GM12878 (cell line): ENCODE measurements around the gene DBN1. TPM values are rescaled to one million over a fixed set of nuclear protein-coding genes. Genes with fewer than 3 reads are reported as not detected.

Experiments used
- ATAC-seq: fragments of 200-7000 bp; cut with Tn5 transposase; 3 replicates; pipeline ENCODE4 v1.9.1; 2020; ENCODE audit warnings: mild to moderate bottlenecking, moderate library complexity
- BruUV-seq: library from RNA; stranded (reverse); fragments of 400-500 nt; replicated peaks from 2 replicates; lab custom pipeline; 2021; lab: Mats Ljungman, UMichigan
- CTCF ChIA-PET: fragments of 300-600 bp; sonication (Branson Sonifier 250); formaldehyde crosslinking; extraction: SDS; loops from one replicate; lab custom pipeline; 2021; ENCODE audit warnings: inconsistent platforms; lab: Yijun Ruan, JAX
- POLR2A ChIA-PET: fragments of 350-600 bp; formaldehyde crosslinking; extraction: SDS; loops from one replicate; lab custom pipeline; 2021; ENCODE audit warnings: inconsistent platforms; lab: Charles Lee
- RAD21 ChIA-PET: fragments of 300-600 bp; sonication (Branson Sonifier 250); formaldehyde crosslinking; loops from one replicate; lab custom pipeline; 2023; ENCODE audit warnings: antibody characterized with exemption; ENCODE audit not compliant: unreplicated experiment; lab: Charles Lee
- SMC1A ChIA-PET: fragments of 300-600 bp; sonication (Branson Sonifier 250); formaldehyde crosslinking; loops from one replicate; lab custom pipeline; 2023; ENCODE audit not compliant: unreplicated experiment, uncharacterized antibody; lab: Charles Lee
- DNase-seq: peaks from one replicate; pipeline ENCODE4 v3.0.0-alpha.2; 2011; ENCODE audit warnings: low read depth, low spot score
- FAIRE-seq: peaks from 3 replicates; lab custom pipeline; 2011; peaks lifted over from hg19 to GRCh38; lab: Jason Lieb, UNC
- H2AFZ ChIP-seq: 2 replicates; pipeline ENCODE4 v1.6.0; 2011; ENCODE audit warnings: low read depth, low read length, control low read depth; ENCODE audit not compliant: control insufficient read depth
- H3K27ac ChIP-seq: 2 replicates; pipeline ENCODE4 v1.5.1; 2011; ENCODE audit warnings: control low read depth; ENCODE audit not compliant: control insufficient read depth, insufficient read depth
- H3K27me3 ChIP-seq, 2 experiments: replicated peaks in 1 of 2; 2 replicates each; pipeline versions ENCODE4 v1.6.0 to v1.6.1; 2011; ENCODE audit warnings: low read length in 1 of 2; ENCODE audit not compliant: control insufficient read depth in 2 of 2, insufficient read depth in 2 of 2
- H3K36me3 ChIP-seq, 2 experiments: 2 replicates each; pipeline ENCODE4 v1.5.1; 2011; ENCODE audit warnings: low read length in 1 of 2; ENCODE audit not compliant: control insufficient read depth in 2 of 2, insufficient read depth in 2 of 2
- H3K4me1 ChIP-seq: 2 replicates; pipeline ENCODE4 v1.6.1; 2011; ENCODE audit warnings: mild to moderate bottlenecking, low read length, moderate library complexity, mixed read lengths; ENCODE audit not compliant: control insufficient read depth, insufficient read depth
- H3K4me2 ChIP-seq: 2 replicates; pipeline ENCODE4 v1.6.0; 2011; ENCODE audit warnings: control low read depth; ENCODE audit not compliant: control insufficient read depth, insufficient read depth
- H3K4me3 ChIP-seq: fragments of 200-600 bp; sonication (generic); 2 replicates; pipeline ENCODE4 v1.5.1; 2016
- H3K79me2 ChIP-seq: 2 replicates; pipeline ENCODE4 v1.6.0; 2011; ENCODE audit warnings: low read length; ENCODE audit not compliant: control insufficient read depth, insufficient read depth
- H3K9ac ChIP-seq: 2 replicates; pipeline ENCODE4 v1.8.0; 2011; ENCODE audit warnings: low read length, control low read depth, mixed read lengths; ENCODE audit not compliant: control insufficient read depth, insufficient read depth
- H3K9me3 ChIP-seq: replicated peaks from 3 replicates; pipeline ENCODE4 v1.5.1; 2011; ENCODE audit warnings: mild to moderate bottlenecking, low read length; ENCODE audit not compliant: control insufficient read depth, insufficient read depth
- H4K20me1 ChIP-seq: 2 replicates; pipeline ENCODE4 v1.6.0; 2011; ENCODE audit not compliant: control insufficient read depth, insufficient read depth
- ATF7 ChIP-seq: fragments of 450-650 bp; IDR thresholded peaks from 2 replicates; pipeline ENCODE4 v1.6.1; 2016; ENCODE audit warnings: low read depth, mild to moderate bottlenecking
- BCL11A ChIP-seq: IDR thresholded peaks from 2 replicates; pipeline ENCODE4 v1.6.1; 2011; ENCODE audit warnings: low read depth, low read length
- DPF2 ChIP-seq: fragments of 450-650 bp; IDR thresholded peaks from 2 replicates; pipeline ENCODE4 v1.6.1; 2017; ENCODE audit warnings: mild to moderate bottlenecking
- IKZF1 ChIP-seq: fragments of 450-650 bp; conservative IDR thresholded peaks from 2 replicates; pipeline ENCODE4 v1.6.1; 2017; ENCODE audit warnings: antibody characterized with exemption, mild to moderate bottlenecking
- IRF3 ChIP-seq: fragments of 450-650 bp; IDR thresholded peaks from 2 replicates; pipeline ENCODE4 v1.6.1; 2014; ENCODE audit warnings: mild to moderate bottlenecking
- SREBF2 ChIP-seq: IDR thresholded peaks from 2 replicates; pipeline ENCODE4 v1.6.1; 2012; ENCODE audit warnings: mild to moderate bottlenecking, low read length
- WGBS: methylation state at CpG from one replicate; pipeline ENCODE4 v1.1.6; 2016; ENCODE audit warnings: low lambda C conversion rate; ENCODE audit not compliant: insufficient replicate concordance, insufficient coverage; ENCODE audit errors: missing lambda C conversion rate; 5-methylcytosine and 5-hydroxymethylcytosine counted together
- in situ Hi-C: fragments of 300-500 bp; cut with MboI; formaldehyde crosslinking; loops from 9 replicates; pipeline ENCODE4 v1.14.3; 2018; ENCODE audit warnings: mixed read lengths
- intact Hi-C: fragments of 100-400 bp; cut with micrococcal nuclease; formaldehyde crosslinking; loops from one replicate; pipeline ENCODE4 v1.14.2; 2022; ENCODE audit not compliant: unreplicated experiment
- polyA plus RNA-seq, 11 experiments: library from polyadenylated mRNA; depleted of rRNA in 4 of 11; unstranded in 6 of 11; stranded (reverse) in 5 of 11; fragments of >200 nt; fragmentation: Nextera tagmentation in 4 of 11; fragmentation: Illumina TruSeq in 1 of 11; extraction: Ambion mirVana in 4 of 11; extraction: Trizol in 1 of 11; gene quantifications; 1 replicate in 1 of 11; 2 replicates in 10 of 11; pipeline versions ENCODE4 v1.2.1 to v1.2.3, GENCODE V29; 2011 to 2016; ENCODE audit warnings: inconsistent platforms in 2 of 11, missing spikeins in 2 of 11, low read depth in 1 of 11
- total RNA-seq, 4 experiments: library from RNA; depleted of rRNA in 3 of 4; stranded (reverse); fragments of >200 nt in 3 of 4; fragmentation: Illumina TruSeq in 1 of 4; extraction: Trizol in 1 of 4; gene quantifications; 2 replicates each; pipeline versions ENCODE4 v1.2.1 to v1.2.3, GENCODE V29; 2013 to 2021
- TF ChIP-seq, protein P1 (sequence below): fragments of 450-650 bp; IDR thresholded peaks from 2 replicates; pipeline ENCODE4 v1.6.1; 2017; ENCODE audit warnings: antibody characterized with exemption, mild to moderate bottlenecking, moderate library complexity

Gene DBN1
- total and polyA plus RNA-seq, 10 of the 15 experiments (the other 5 are each of a cell fraction or from before 2014, with no cell fraction given): 0.18 to 81.0 (median 27.9) TPM

GRCh38 chr5:177477701-177478477 is 4.5 kb upstream of the DBN1 start:
- no peaks in the 10 kb centered on the region for H3K27me3 ChIP-seq
- in situ Hi-C loops: no loop called here
- intact Hi-C loops: no loop called here
- H3K9ac ChIP-seq: no peak overlapping the region
- H3K4me2 ChIP-seq: no peak overlapping the region
- FAIRE-seq (no peak), ATAC-seq (no peak), DNase-seq (no peak)
- 78% methylated on average over 12 of the region's 13 CpGs for WGBS
- ChIA-PET POLR2A (interaction anchor here (1.7 kb wide), 1 partner anchor 19 kb away, joined by 6 read pairs; the partner anchor contains the start of gene PDLIM7), SMC1A (interaction anchor here (0.8 to 1.2 kb wide), 4 partner anchors 10 to 24 kb away, joined by 3 to 4 read pairs (median 3); partner anchors contain the start of gene PDLIM7), RAD21 (interaction anchor here (1.4 kb wide), 1 partner anchor 16 kb away, joined by 3 read pairs; no protein-coding TSS in a partner anchor), CTCF (interaction anchor here (0.8 to 2.5 kb wide), 8 partner anchors 17 to 107 kb away, joined by 3 to 13 read pairs (median 4); partner anchors contain the start of gene PDLIM7)
- TF ChIP-seq IKZF1 (no peak), SREBF2 (no peak), BCL11A (no peak), DPF2 (no peak), ATF7 (no peak), IRF3 (no peak)
- TF ChIP-seq, protein P1, sequence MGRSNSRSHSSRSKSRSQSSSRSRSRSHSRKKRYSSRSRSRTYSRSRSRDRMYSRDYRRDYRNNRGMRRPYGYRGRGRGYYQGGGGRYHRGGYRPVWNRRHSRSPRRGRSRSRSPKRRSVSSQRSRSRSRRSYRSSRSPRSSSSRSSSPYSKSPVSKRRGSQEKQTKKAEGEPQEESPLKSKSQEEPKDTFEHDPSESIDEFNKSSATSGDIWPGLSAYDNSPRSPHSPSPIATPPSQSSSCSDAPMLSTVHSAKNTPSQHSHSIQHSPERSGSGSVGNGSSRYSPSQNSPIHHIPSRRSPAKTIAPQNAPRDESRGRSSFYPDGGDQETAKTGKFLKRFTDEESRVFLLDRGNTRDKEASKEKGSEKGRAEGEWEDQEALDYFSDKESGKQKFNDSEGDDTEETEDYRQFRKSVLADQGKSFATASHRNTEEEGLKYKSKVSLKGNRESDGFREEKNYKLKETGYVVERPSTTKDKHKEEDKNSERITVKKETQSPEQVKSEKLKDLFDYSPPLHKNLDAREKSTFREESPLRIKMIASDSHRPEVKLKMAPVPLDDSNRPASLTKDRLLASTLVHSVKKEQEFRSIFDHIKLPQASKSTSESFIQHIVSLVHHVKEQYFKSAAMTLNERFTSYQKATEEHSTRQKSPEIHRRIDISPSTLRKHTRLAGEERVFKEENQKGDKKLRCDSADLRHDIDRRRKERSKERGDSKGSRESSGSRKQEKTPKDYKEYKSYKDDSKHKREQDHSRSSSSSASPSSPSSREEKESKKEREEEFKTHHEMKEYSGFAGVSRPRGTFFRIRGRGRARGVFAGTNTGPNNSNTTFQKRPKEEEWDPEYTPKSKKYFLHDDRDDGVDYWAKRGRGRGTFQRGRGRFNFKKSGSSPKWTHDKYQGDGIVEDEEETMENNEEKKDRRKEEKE: no peak
- BruUV-seq: no TSS peak
- no peaks in the 10 kb centered on the region; a peak in 1 of 4 replicates for H3K36me3 ChIP-seq
- no peak overlapping the region for H2AFZ ChIP-seq
- H4K20me1 ChIP-seq: no peaks in the 10 kb centered on the region
- no peak overlapping the region for H3K27ac ChIP-seq
- H3K4me1 ChIP-seq: peaks cover 21% of the 10 kb centered on the region
- H3K79me2 ChIP-seq: no peaks in the 10 kb centered on the region
- H3K9me3 ChIP-seq: no peaks in the 10 kb centered on the region
- H3K4me3 ChIP-seq: no peak overlapping the region
